ENCODE measurements around the gene RTN4R. TPM values are rescaled to one million over a fixed set of nuclear protein-coding genes. Genes with fewer than 3 reads are reported as not detected.

The RTN4R gene
- total and polyA plus RNA-seq, 2 of the 8 experiments (the other 6 are each of a cell fraction or from before 2014, with no cell fraction given), result 21.8 to 41.3 TPM

DNA sequence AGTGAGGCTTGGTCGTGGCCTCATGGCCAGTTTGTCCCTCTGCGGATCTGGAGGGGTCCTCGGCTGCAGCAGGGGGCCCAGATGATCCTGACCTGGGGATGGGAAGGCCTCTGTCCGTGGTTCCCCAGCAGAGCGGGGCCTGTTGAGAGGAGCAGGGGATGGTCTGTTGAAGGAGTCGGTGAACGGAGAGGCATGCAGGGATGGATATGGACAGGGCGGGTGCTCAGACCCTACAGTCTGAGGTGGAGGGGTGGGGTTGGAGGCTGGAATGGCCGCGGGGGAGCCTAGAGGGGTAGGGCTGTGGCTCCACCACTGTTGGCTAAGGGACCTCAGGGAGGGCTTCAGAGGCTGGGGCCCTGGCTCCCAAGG lies 33.8 kb downstream of the RTN4R start:
- Histone ChIP-seq H4K5ac (ENCODE audit: insufficient read length, low read depth, low read length) (no peak overlapping the region), H2BK20ac (ENCODE audit: low read length) (no peak overlapping the region), H3K9me3 (ENCODE audit: insufficient read depth in 2 of 2, low read depth in 1 of 2, low read length in 1 of 2) (no peaks in the 10 kb centered on the region), H3K4me2 (ENCODE audit: insufficient read depth in 1 of 2, low read depth in 2 of 2, low read length in 2 of 2) (no peak overlapping the region), H4K8ac (ENCODE audit: extremely low read depth, insufficient read depth, low read length) (no peak overlapping the region), H2BK120ac (replicated peaks; ENCODE audit: low read depth, low read length) (no peak overlapping the region), H4K20me1 (replicated peaks in 1 of 2; ENCODE audit: control insufficient read depth in 1 of 2, insufficient read depth in 2 of 2, low read length in 2 of 2) (peaks cover 0 to 2% of the 10 kb centered on the region in 2 experiments), H3K23me2 (ENCODE audit: low read depth, low read length) (no peaks in the 10 kb centered on the region), H3K4me1 (replicated peaks in 1 of 4; ENCODE audit: control insufficient read depth in 3 of 4, insufficient read depth in 4 of 4, low read length in 3 of 4) (peaks cover 0 to 4% (median 0%) of the 10 kb centered on the region in 4 experiments; a peak in 4 of 7 replicates), H3K27me3 (replicated peaks in 1 of 4; ENCODE audit: control insufficient read depth in 3 of 4, extremely low read depth in 1 of 4, insufficient read depth in 3 of 4, low read length in 3 of 4) (no peaks in the 10 kb centered on the region), H3K27ac (ENCODE audit: low read depth, low read length) (no peak overlapping the region), H3K79me1 (ENCODE audit: low read depth, low read length) (no peaks in the 10 kb centered on the region), H3K36me3 (ENCODE audit: control insufficient read depth in 2 of 4, insufficient read depth in 4 of 4, low read length in 3 of 4) (no peaks in the 10 kb centered on the region), H4K91ac (replicated peaks; ENCODE audit: insufficient read length, low read length) (no peak overlapping the region), H3K9ac (replicated peaks in 1 of 4; ENCODE audit: extremely low read depth in 1 of 4, low read depth in 3 of 4, low read length in 3 of 4) (no peak overlapping the region), H3K14ac (ENCODE audit: insufficient read length) (no peak overlapping the region), H2BK5ac (ENCODE audit: low read depth, low read length) (no peak overlapping the region), H3K4me3 (ENCODE audit: extremely low read depth in 1 of 4, insufficient read depth in 2 of 4, low read depth in 3 of 4, low read length in 4 of 4) (no peak overlapping the region), H2BK12ac (ENCODE audit: low read depth, low read length) (no peak overlapping the region), H3K18ac (ENCODE audit: extremely low read depth, low read length) (no peak overlapping the region), H2AFZ (ENCODE audit: low read length) (no peak overlapping the region), H3K4ac (replicated peaks; ENCODE audit: insufficient read length, low read depth, low read length) (no peak overlapping the region), H2BK15ac (ENCODE audit: low read length) (no peak overlapping the region), H3K56ac (replicated peaks; ENCODE audit: insufficient read length, low read depth, low read length) (no peak overlapping the region), H3K79me2 (ENCODE audit: control insufficient read depth in 1 of 2, insufficient read depth in 2 of 2, low read length in 2 of 2) (no peaks in the 10 kb centered on the region), H2AK5ac (ENCODE audit: low read depth, low read length) (no peak overlapping the region), H3K23ac (ENCODE audit: insufficient read length) (no peak overlapping the region)
- TF ChIP-seq POLR2AphosphoS5 (IDR thresholded peaks at IDR 0.05; ENCODE audit: low read depth, low read length), result no peak
- FAIRE-seq (no peak), DNase-seq (ENCODE audit: low read depth in 1 of 2, low spot score in 2 of 2) (no peak)
- WGBS, 2 experiments (ENCODE audit: extremely low coverage in 1 of 2, insufficient coverage in 1 of 2, insufficient read length in 1 of 2, insufficient replicate concordance in 2 of 2, low coverage in 1 of 2, low lambda C conversion rate in 2 of 2, missing lambda C conversion rate in 1 of 2), result 90% methylated on average over 10 of the region's 10 CpGs; no CpG with 5 or more reads in 1 of the 2 experiments
- ChIA-PET CTCF (ENCODE audit: partially characterized antibody) (interaction anchor here (1.1 to 6.1 kb wide), 3 partner anchors 9 to 52 kb away, joined by 3 to 31 read pairs (median 3); no protein-coding TSS in a partner anchor), POLR2A (ENCODE audit: partially characterized antibody) (no interaction called here)

Measured in H1 (cell line).